ENCODE measurements around the gene SMIM43.

Gene SMIM43

GRCh38 chr4:121784975-121785374 is 20.0 kb upstream of the SMIM43 start:
- DNase-seq (ENCODE audit: low read depth) = no peak
- no peak overlapping the region for H3K4me3 ChIP-seq (ENCODE audit: low read depth, low read length)
- no peak for TF ChIP-seq CTCF (IDR thresholded peaks at IDR 0.05; ENCODE audit: control insufficient read depth, extremely low read depth, insufficient read depth)

GRCh38 chr4:121784401-121784800 is 19.4 kb upstream of the SMIM43 start:
- no peak for DNase-seq (ENCODE audit: low read depth)
- no peak for TF ChIP-seq CTCF (IDR thresholded peaks at IDR 0.05; ENCODE audit: control insufficient read depth, extremely low read depth, insufficient read depth)
- H3K4me3 ChIP-seq (ENCODE audit: low read depth, low read length) = no peak overlapping the region

- TF ChIP-seq CTCF (IDR thresholded peaks at IDR 0.05; ENCODE audit: control insufficient read depth, extremely low read depth, insufficient read depth) = no peak
- DNase-seq (ENCODE audit: low read depth) = no peak
- H3K4me3 ChIP-seq (ENCODE audit: low read depth, low read length) = no peak overlapping the region
Measured at GRCh38 chr4:121783210-121783609, 18.2 kb upstream of the SMIM43 start.

GRCh38 chr4:121778991-121779628 is 14.1 kb upstream of the SMIM43 start:
- no peak for DNase-seq (ENCODE audit: low read depth)
- TF ChIP-seq CTCF (IDR thresholded peaks at IDR 0.05; ENCODE audit: control insufficient read depth, extremely low read depth, insufficient read depth) = no peak
- no peak overlapping the region for H3K4me3 ChIP-seq (ENCODE audit: low read depth, low read length)

- no peak for TF ChIP-seq CTCF (IDR thresholded peaks at IDR 0.05; ENCODE audit: control insufficient read depth, extremely low read depth, insufficient read depth)
- DNase-seq (ENCODE audit: low read depth) = no peak
- H3K4me3 ChIP-seq (ENCODE audit: low read depth, low read length) = no peak overlapping the region
Measured at GRCh38 chr4:121777625-121778024, 12.7 kb upstream of the SMIM43 start.

- no peak for TF ChIP-seq CTCF (IDR thresholded peaks at IDR 0.05; ENCODE audit: control insufficient read depth, extremely low read depth, insufficient read depth)
- H3K4me3 ChIP-seq (ENCODE audit: low read depth, low read length) = no peak overlapping the region
- no peak for DNase-seq (ENCODE audit: low read depth)
Measured at GRCh38 chr4:121776610-121777401, 11.8 kb upstream of the SMIM43 start.
